HepG2 (cell line): ENCODE results near the gene LTB4R2. TPM values are rescaled to one million over a fixed set of nuclear protein-coding genes. Genes with fewer than 3 reads are reported as not detected.

ENCODE experiments used
- ARID2 ChIP-seq: sonication (generic); formaldehyde crosslinking; IDR thresholded peaks from 2 replicates; pipeline ENCODE4 v1.8.1; 2022; ENCODE audit warnings: mild to moderate bottlenecking, missing genetic modification reagents, borderline replicate concordance
- CEBPG ChIP-seq: IDR thresholded peaks from 2 replicates; pipeline ENCODE4 v1.6.1; 2016
- DNMT1 ChIP-seq: sonication (generic); formaldehyde crosslinking; IDR thresholded peaks from 2 replicates; pipeline ENCODE4 v1.5.1; 2020; ENCODE audit warnings: mild to moderate bottlenecking, missing genetic modification reagents
- DR1 ChIP-seq: sonication (generic); formaldehyde crosslinking; IDR thresholded peaks from 2 replicates; pipeline ENCODE4 v1.8.0; 2021; ENCODE audit warnings: mild to moderate bottlenecking, missing genetic modification reagents, inconsistent platforms
- HMG20A ChIP-seq: IDR thresholded peaks from 2 replicates; pipeline ENCODE4 v1.6.1; 2016; ENCODE audit warnings: borderline replicate concordance
- JUN ChIP-seq: sonication (generic); formaldehyde crosslinking; IDR thresholded peaks from 2 replicates; pipeline ENCODE4 v1.4.0; 2020; ENCODE audit warnings: mild to moderate bottlenecking, missing genetic modification reagents
- KLF16 ChIP-seq, 2 experiments: sonication (generic) in 1 of 2; formaldehyde crosslinking in 1 of 2; IDR thresholded peaks; 2 replicates each; pipeline versions ENCODE4 v1.6.1 to v1.8.0; 2016 to 2023; ENCODE audit warnings: missing genetic modification reagents in 2 of 2, missing compliant biosample characterization in 1 of 2
- MTF1 ChIP-seq: sonication (generic); formaldehyde crosslinking; IDR thresholded peaks from 2 replicates; pipeline ENCODE4 v1.5.0; 2020; ENCODE audit warnings: missing genetic modification reagents
- SETDB1 ChIP-seq: sonication (generic); formaldehyde crosslinking; IDR thresholded peaks from 2 replicates; pipeline ENCODE4 v1.5.1; 2020; ENCODE audit warnings: missing genetic modification reagents, mild to moderate bottlenecking, borderline replicate concordance
- SMAD9 ChIP-seq: sonication (generic); formaldehyde crosslinking; IDR thresholded peaks from 2 replicates; pipeline ENCODE4 v1.5.1; 2020; ENCODE audit warnings: mild to moderate bottlenecking, missing genetic modification reagents
- SP4 ChIP-seq: sonication (generic); formaldehyde crosslinking; IDR thresholded peaks from 2 replicates; pipeline ENCODE4 v1.8.1; 2023; ENCODE audit warnings: mild to moderate bottlenecking, missing genetic modification reagents
- SRY ChIP-seq: sonication (generic); formaldehyde crosslinking; IDR thresholded peaks from 2 replicates; pipeline ENCODE4 v1.8.0; 2022; ENCODE audit warnings: mild to moderate bottlenecking, missing genetic modification reagents
- STAG1 ChIP-seq: sonication (generic); formaldehyde crosslinking; IDR thresholded peaks from 2 replicates; pipeline ENCODE4 v1.4.0; 2020; ENCODE audit warnings: missing genetic modification reagents
- THAP9 ChIP-seq: sonication (generic); formaldehyde crosslinking; IDR thresholded peaks from 2 replicates; pipeline ENCODE4; 2020; ENCODE audit warnings: missing genetic modification reagents, mild to moderate bottlenecking, borderline replicate concordance
- TIGD3 ChIP-seq: sonication (generic); formaldehyde crosslinking; IDR thresholded peaks from 2 replicates; pipeline ENCODE4 v1.5.1; 2020; ENCODE audit warnings: mild to moderate bottlenecking, missing genetic modification reagents, borderline replicate concordance
- ZBTB10 ChIP-seq: sonication (generic); formaldehyde crosslinking; IDR thresholded peaks from 2 replicates; pipeline ENCODE4 v1.4.0; 2020; ENCODE audit warnings: missing genetic modification reagents, borderline replicate concordance
- ZNF136 ChIP-seq: sonication (generic); formaldehyde crosslinking; IDR thresholded peaks from 2 replicates; pipeline ENCODE4 v1.8.1; 2022; ENCODE audit warnings: low read depth, mild to moderate bottlenecking, moderate library complexity, missing genetic modification reagents
- ZNF20 ChIP-seq: sonication (generic); formaldehyde crosslinking; IDR thresholded peaks from 2 replicates; pipeline ENCODE4 v1.4.0; 2020; ENCODE audit warnings: mild to moderate bottlenecking, moderate library complexity, missing genetic modification reagents
- ZNF264 ChIP-seq: sonication (generic); formaldehyde crosslinking; IDR thresholded peaks from 2 replicates; pipeline ENCODE4 v1.4.0; 2020; ENCODE audit warnings: missing genetic modification reagents
- ZNF33B ChIP-seq: sonication (generic); formaldehyde crosslinking; IDR thresholded peaks from 2 replicates; pipeline ENCODE4 v1.5.1; 2020; ENCODE audit warnings: mild to moderate bottlenecking, missing genetic modification reagents
- ZNF362 ChIP-seq: sonication (generic); formaldehyde crosslinking; IDR thresholded peaks from 2 replicates; pipeline ENCODE4 v1.4.0; 2020; ENCODE audit warnings: missing genetic modification reagents, mild to moderate bottlenecking, borderline replicate concordance
- ZNF484 ChIP-seq: sonication (generic); formaldehyde crosslinking; IDR thresholded peaks from 2 replicates; pipeline ENCODE4 v1.5.1; 2020; ENCODE audit warnings: mild to moderate bottlenecking, low read depth, missing genetic modification reagents, borderline replicate concordance
- polyA plus RNA-seq, 8 experiments: library from polyadenylated mRNA; depleted of rRNA in 3 of 8; stranded (reverse) in 7 of 8; unstranded in 1 of 8; fragments of >200 nt; fragmentation: Illumina TruSeq in 4 of 8; extraction: Trizol in 4 of 8; gene quantifications; 2 replicates each; pipeline versions ENCODE4 v1.2.1 to v1.2.3, GENCODE V29; 2011 to 2016; ENCODE audit warnings: low read depth in 4 of 8, missing spikeins in 1 of 8, mixed read lengths in 1 of 8; ENCODE audit not compliant: insufficient read depth in 1 of 8
- total RNA-seq, 5 experiments: library from RNA; depleted of rRNA; stranded (reverse); fragments of >200 nt; fragmentation: Illumina TruSeq; extraction: Trizol; gene quantifications; 2 replicates each; pipeline ENCODE4 v1.2.3, GENCODE V29; 2016; ENCODE audit warnings: low read depth in 1 of 5

LTB4R2 gene
- total and polyA plus RNA-seq, 2 of the 13 experiments (the other 11 are each of a cell fraction or from before 2014, with no cell fraction given): 3.9 to 6.9 TPM

- TF ChIP-seq DNMT1 (peak; percentile 100), ARID2 (CRISPR knock-in tag) (peak; percentile 99), SRY (CRISPR knock-in tag) (peak; percentile 100), JUN (CRISPR knock-in tag) (peak; percentile 87), ZNF264 (CRISPR knock-in tag) (peak; percentile 99), MTF1 (CRISPR knock-in tag) (peak; percentile 96), THAP9 (CRISPR knock-in tag) (peak; percentile 94), ZNF362 (no peak; the same call in 1 of the 2 replicates), STAG1 (CRISPR knock-in tag) (peak; percentile 60), SETDB1 (CRISPR knock-in tag) (no peak), SMAD9 (peak; percentile 98), DR1 (CRISPR knock-in tag) (peak; percentile 90; the same call in 1 of the 2 replicates), CEBPG (peak; percentile 59), ZNF33B (CRISPR knock-in tag) (peak; percentile 24; the same call in 1 of the 2 replicates), ZNF484 (CRISPR knock-in tag) (peak; percentile 89; the same call in 1 of the 2 replicates), ZNF20 (CRISPR knock-in tag) (peak; percentile 98), ZNF136 (CRISPR knock-in tag) (peak; percentile 93), KLF16 (CRISPR knock-in tag; IDR thresholded peaks at IDR 0.05) (peak; percentile 97 to 100), TIGD3 (CRISPR knock-in tag) (peak; percentile 98), ZBTB10 (CRISPR knock-in tag) (peak; percentile 99), SP4 (CRISPR knock-in tag) (peak; percentile 99), HMG20A (CRISPR knock-in tag) (no peak)
These were observed 38.7 kb upstream of the LTB4R2 start, which contains the start of gene RABGGTA (continued) for GRCh38 chr14:24271134-24271833.
